Ramos (cell line): ENCODE measurements around the gene WDR64.
"Not testable (repeated sequence)": the region's sequence is repeated elsewhere in the genome, so short reads cannot be mapped to it uniquely, and the experiment has no call there.

Experiments used
- in situ Hi-C: fragments of 300-500 bp; cut with MboI; formaldehyde crosslinking; loops from one replicate; pipeline ENCODE4 v1.14.3; 2022; ENCODE audit warnings: low sequenced_read_pairs; ENCODE audit not compliant: unreplicated experiment

The WDR64 gene

GRCh38 chr1:241826613-241827012, 174.5 kb downstream of the WDR64 start:
- in situ Hi-C loops: not testable (repeated sequence)

DNA sequence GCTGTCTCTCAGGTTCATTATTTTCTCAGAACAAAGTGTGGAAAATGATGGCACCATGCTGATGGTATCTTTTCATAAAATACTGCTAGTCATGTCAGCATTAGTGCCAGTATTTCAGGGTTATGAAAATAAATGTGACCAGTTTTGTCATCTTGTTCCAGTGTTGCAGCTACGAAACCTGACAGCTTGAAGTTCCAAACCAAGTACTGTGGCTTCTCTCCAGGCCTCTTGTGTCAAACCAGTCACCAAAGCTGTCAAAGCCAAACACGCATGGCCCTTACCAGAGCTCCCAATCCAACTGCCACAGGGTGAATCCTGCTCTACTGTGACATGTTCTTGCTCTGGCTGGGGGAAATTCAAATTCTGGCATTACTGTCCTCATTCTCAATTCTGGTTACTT, 175.2 kb downstream of the WDR64 start:
- in situ Hi-C loops: no loop called here

GRCh38 chr1:241828463-241829021, 176.5 kb downstream of the WDR64 start:
- in situ Hi-C loops: no loop called here

GRCh38 chr1:241829468-241829867, 177.4 kb downstream of the WDR64 start:
- in situ Hi-C loops: no loop called here

- in situ Hi-C loops: no loop called here
Measured at GRCh38 chr1:241834733-241835377, 182.8 kb downstream of the WDR64 start.

DNA sequence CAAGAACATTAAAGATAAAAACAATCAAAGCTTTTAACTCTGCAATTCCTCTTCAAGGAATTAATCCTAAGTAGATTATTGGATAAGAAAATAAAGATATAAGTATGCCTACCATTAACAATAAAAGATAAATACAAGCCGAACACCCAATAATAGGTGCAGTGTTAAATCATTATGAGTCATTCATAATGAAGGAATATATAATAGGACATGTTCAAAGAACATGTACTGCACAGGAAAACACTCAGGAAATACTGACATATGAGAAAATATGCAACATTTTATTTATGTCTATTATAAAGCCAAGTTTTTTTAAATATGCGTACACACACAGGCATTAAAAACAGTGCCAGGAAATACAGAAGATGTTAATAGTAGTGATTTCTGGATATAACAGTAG, 184.9 kb downstream of the WDR64 start:
- in situ Hi-C loops: no loop called here

DNA sequence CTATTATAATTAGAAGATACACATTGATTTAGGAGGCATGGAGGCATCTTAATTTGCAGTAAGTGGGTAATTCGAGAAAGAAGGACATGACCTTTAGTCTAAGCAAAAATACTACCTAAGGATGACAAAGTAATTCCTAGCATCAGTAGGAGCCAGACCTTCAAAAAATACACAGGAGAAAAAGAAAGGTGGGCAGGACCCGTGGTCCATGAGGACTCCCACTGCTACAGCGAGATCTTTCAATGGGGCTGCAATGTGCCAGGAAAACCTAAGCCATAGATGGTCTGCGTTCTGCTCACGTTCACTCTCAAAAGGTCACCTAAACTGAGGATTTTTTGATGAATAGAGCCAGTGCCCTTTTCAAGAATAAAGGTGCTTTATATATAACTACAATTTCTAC, 185.3 kb downstream of the WDR64 start:
- in situ Hi-C loops: no loop called here

GRCh38 chr1:241837901-241838300, 185.8 kb downstream of the WDR64 start:
- in situ Hi-C loops: no loop called here

GRCh38 chr1:241838897-241839296, 186.8 kb downstream of the WDR64 start:
- in situ Hi-C loops: no loop called here

GRCh38 chr1:241839369-241839979, 187.4 kb downstream of the WDR64 start:
- in situ Hi-C loops: no loop called here

- in situ Hi-C loops: loop anchor here (10.0 kb wide), 1 partner anchor 315 kb away; no protein-coding TSS in a partner anchor
Measured at GRCh38 chr1:241840164-241840563, 188.1 kb downstream of the WDR64 start.

- in situ Hi-C loops: loop anchor here (10.0 kb wide), 1 partner anchor 317 kb away; no protein-coding TSS in a partner anchor
Measured at GRCh38 chr1:241841691-241842090, 189.6 kb downstream of the WDR64 start.

DNA sequence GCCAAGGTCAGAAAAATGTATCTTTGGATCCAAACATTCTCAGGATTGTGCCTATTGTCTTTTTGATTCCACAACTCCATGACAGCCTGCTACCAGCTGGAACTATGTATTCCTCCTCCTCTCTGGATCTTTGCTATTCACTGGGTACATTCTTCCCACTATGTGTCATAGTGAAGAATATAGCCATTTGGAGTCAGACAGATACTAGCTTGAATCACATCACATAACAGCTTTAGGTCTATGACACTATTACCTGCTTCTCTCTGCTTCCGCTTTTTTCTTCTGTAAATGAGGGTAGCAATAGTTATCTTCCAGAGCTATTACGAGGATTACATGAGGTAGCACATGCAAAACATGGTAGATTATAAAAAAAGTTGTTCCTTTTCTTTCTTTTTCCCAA, 190.5 kb downstream of the WDR64 start:
- in situ Hi-C loops: loop anchor here (10.0 kb wide), 1 partner anchor 318 kb away; no protein-coding TSS in a partner anchor

- in situ Hi-C loops: loop anchor here (10.0 kb wide), 1 partner anchor 320 kb away; no protein-coding TSS in a partner anchor
Measured at GRCh38 chr1:241844593-241844992, 192.5 kb downstream of the WDR64 start.

- in situ Hi-C loops: loop anchor here (10.0 kb wide), 1 partner anchor 322 kb away; no protein-coding TSS in a partner anchor
Measured at GRCh38 chr1:241846375-241846774, 194.3 kb downstream of the WDR64 start.

DNA sequence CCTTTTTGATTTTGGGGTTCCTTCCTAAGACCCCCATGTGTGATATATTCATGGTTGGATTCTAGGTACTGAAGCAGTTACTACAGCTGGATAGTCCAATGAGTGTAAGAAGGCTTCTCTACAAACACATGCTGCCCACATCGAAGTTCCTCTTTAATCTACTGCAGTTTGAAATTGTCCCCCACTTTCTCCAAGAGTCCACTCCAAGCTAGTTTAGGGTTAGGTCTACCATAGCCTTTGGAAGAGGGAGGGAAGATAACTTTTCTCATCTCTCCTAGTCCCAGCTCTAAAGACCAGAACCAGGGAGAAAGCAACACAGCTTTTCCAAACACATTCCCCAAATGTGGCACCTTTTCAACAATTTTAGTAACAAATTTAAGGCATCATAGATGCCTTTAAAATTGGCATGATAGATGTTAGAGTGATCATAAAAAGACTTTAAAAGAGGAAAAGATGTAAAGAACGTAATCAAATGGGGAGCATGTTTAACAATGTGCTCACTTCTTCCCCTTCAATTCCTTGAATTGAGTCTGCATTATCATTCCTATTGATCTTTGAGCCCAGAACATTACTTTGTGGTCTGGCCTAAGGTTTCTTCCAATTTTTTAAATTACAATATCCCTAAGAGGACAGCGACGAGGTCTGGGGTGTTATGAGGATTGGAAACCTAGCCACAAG, 194.9 kb downstream of the WDR64 start:
- in situ Hi-C loops: loop anchor here (10.0 kb wide), 1 partner anchor 322 kb away; no protein-coding TSS in a partner anchor

- in situ Hi-C loops: loop anchor here (10.0 kb wide), 1 partner anchor 323 kb away; no protein-coding TSS in a partner anchor
Measured at GRCh38 chr1:241847540-241847795, 195.4 kb downstream of the WDR64 start.

GRCh38 chr1:241847796-241848685, 196.0 kb downstream of the WDR64 start, which contains the start of gene EXO1:
EXO1 (plus strand) TSS chr1:241848204; CDS start chr1:241850426, 2,222 bp downstream.
- in situ Hi-C loops: loop anchor here (10.0 kb wide), 1 partner anchor 323 kb away; no protein-coding TSS in a partner anchor

DNA sequence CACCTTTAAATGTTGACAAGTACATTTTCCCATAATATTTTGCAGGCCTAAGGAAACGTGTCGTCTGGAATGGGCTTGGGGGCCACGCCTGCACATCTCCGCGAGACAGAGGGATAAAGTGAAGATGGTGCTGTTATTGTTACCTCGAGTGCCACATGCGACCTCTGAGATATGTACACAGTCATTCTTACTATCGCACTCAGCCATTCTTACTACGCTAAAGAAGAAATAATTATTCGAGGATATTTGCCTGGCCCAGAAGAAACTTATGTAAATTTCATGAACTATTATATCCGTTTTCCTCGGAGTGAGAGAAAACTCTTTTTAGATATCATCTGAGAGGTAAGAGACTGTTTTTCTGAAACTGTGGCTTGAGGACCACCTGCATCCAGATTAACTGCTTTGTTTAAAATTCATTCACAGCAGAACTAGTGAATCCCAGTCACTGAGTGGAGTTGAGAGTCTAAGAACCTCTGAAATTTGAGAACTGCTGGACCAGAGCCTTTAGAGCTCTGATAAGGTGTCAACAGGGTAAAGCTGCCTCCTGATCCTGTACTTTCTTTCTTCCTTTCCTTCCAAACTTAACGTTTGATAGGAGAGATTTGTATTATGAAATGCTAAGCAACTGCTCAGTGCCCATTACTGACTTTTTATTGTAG, 196.7 kb downstream of the WDR64 start:
- in situ Hi-C loops: loop anchor here (10.0 kb wide), 1 partner anchor 324 kb away; no protein-coding TSS in a partner anchor
